M059J (cell line): ENCODE results near the gene HELZ. TPM values are rescaled to one million over a fixed set of nuclear protein-coding genes. Genes with fewer than 3 reads are reported as not detected.

ENCODE experiments used
- DNase-seq: peaks from one replicate; pipeline ENCODE4 v3.0.0-alpha.2; 2012; ENCODE audit warnings: low read depth
- total RNA-seq: library from RNA; depleted of rRNA; stranded (reverse); fragments of >200 nt; shearing (Covaris generic); gene quantifications from 2 replicates; pipeline ENCODE4 v1.2.3, GENCODE V29; 2014

Gene HELZ
- total RNA-seq, 1 experiment from 2014 or later, result 21.9 TPM

- peak; percentile 34 for DNase-seq
These were observed 50.9 kb downstream of the HELZ start for GRCh38 chr17:67194134-67194533.

- DNase-seq, result no peak
These were observed 57.1 kb downstream of the HELZ start for GRCh38 chr17:67187927-67188326.

- no peak for DNase-seq
These were observed 58.2 kb downstream of the HELZ start for GRCh38 chr17:67186782-67187181.

- DNase-seq, result no peak
These were observed 61.5 kb downstream of the HELZ start for GRCh38 chr17:67183531-67183930.

- no peak for DNase-seq
These were observed 63.2 kb downstream of the HELZ start for GRCh38 chr17:67181825-67182224.

GRCh38 chr17:67180275-67180674 is 64.7 kb downstream of the HELZ start:
- no peak for DNase-seq

- DNase-seq, result no peak
These were observed 66.4 kb downstream of the HELZ start for GRCh38 chr17:67178555-67178954.

- DNase-seq, result no peak
These were observed 67.3 kb downstream of the HELZ start for GRCh38 chr17:67177732-67178131.

GRCh38 chr17:67174190-67174589 is 70.8 kb downstream of the HELZ start:
- no peak for DNase-seq

- DNase-seq, result no peak
These were observed 73.4 kb downstream of the HELZ start for GRCh38 chr17:67171560-67171959.

GRCh38 chr17:67168496-67168895 is 76.5 kb downstream of the HELZ start:
- DNase-seq, result no peak

- DNase-seq, result no peak
These were observed 79.8 kb downstream of the HELZ start for GRCh38 chr17:67165201-67165600.

- no peak for DNase-seq
These were observed 80.7 kb downstream of the HELZ start for GRCh38 chr17:67164302-67164701.

GRCh38 chr17:67162771-67163170 is 82.2 kb downstream of the HELZ start:
- no peak for DNase-seq

GRCh38 chr17:67161573-67161972 is 83.4 kb downstream of the HELZ start:
- DNase-seq, result no peak

GRCh38 chr17:67160791-67161190 is 84.2 kb downstream of the HELZ start:
- no peak for DNase-seq

GRCh38 chr17:67157732-67158639 is 87.0 kb downstream of the HELZ start:
- peak; percentile 40 for DNase-seq

- peak; percentile 66 for DNase-seq
These were observed 88.5 kb downstream of the HELZ start for GRCh38 chr17:67156269-67157199.

- no peak for DNase-seq
These were observed 92.2 kb downstream of the HELZ start for GRCh38 chr17:67152824-67153223.

GRCh38 chr17:67151717-67152116 is 93.3 kb downstream of the HELZ start:
- DNase-seq, result peak; percentile 13

- DNase-seq, result no peak
These were observed 94.2 kb downstream of the HELZ start for GRCh38 chr17:67150826-67151225.

GRCh38 chr17:67148352-67148751 is 96.6 kb downstream of the HELZ start:
- no peak for DNase-seq
